Progenitor cell of endocrine pancreas (in vitro differentiated cells): ENCODE data around the gene COL1A2. TPM values are rescaled to one million over a fixed set of nuclear protein-coding genes. Genes with fewer than 3 reads are reported as not detected.

Experiments
- DNase-seq: peaks from one replicate; pipeline ENCODE4 v3.0.0; 2021; ENCODE audit warnings: low spot score; ENCODE audit not compliant: unreplicated experiment
- H3K27ac Mint-ChIP-seq: 2 replicates; pipeline ENCODE4 v1.8.0; 2021; ENCODE audit warnings: mild to moderate bottlenecking, moderate library complexity, mixed read lengths
- H3K27me3 Mint-ChIP-seq: 2 replicates; pipeline ENCODE4 v1.8.0; 2021; ENCODE audit warnings: mixed read lengths
- H3K36me3 Mint-ChIP-seq: 2 replicates; pipeline ENCODE4 v1.8.0; 2022; ENCODE audit warnings: mixed read lengths; ENCODE audit not compliant: insufficient read depth
- H3K4me1 Mint-ChIP-seq: 2 replicates; pipeline ENCODE4 v1.8.0; 2021; ENCODE audit warnings: low read depth, mixed read lengths
- H3K4me3 Mint-ChIP-seq: 2 replicates; pipeline ENCODE4 v1.8.0; 2021; ENCODE audit warnings: low read depth, mild to moderate bottlenecking, moderate library complexity, mixed read lengths
- H3K9me3 Mint-ChIP-seq: 2 replicates; pipeline ENCODE4 v1.8.0; 2021; ENCODE audit warnings: low read depth, mixed read lengths
- total RNA-seq: library from RNA; stranded (reverse); gene quantifications from 2 replicates; pipeline ENCODE4 v1.2.1, GENCODE V29; 2021
- TF ChIP-seq, protein P1 (sequence below): fragments of 200-600 bp; sonication (generic); IDR thresholded peaks from one replicate; pipeline ENCODE4 v1.5.0; 2021; ENCODE audit warnings: antibody characterized with exemption, mild to moderate bottlenecking; ENCODE audit not compliant: unreplicated experiment

The COL1A2 gene
- total RNA-seq, 1 donor from 2014 or later = 14.8 TPM

DNA sequence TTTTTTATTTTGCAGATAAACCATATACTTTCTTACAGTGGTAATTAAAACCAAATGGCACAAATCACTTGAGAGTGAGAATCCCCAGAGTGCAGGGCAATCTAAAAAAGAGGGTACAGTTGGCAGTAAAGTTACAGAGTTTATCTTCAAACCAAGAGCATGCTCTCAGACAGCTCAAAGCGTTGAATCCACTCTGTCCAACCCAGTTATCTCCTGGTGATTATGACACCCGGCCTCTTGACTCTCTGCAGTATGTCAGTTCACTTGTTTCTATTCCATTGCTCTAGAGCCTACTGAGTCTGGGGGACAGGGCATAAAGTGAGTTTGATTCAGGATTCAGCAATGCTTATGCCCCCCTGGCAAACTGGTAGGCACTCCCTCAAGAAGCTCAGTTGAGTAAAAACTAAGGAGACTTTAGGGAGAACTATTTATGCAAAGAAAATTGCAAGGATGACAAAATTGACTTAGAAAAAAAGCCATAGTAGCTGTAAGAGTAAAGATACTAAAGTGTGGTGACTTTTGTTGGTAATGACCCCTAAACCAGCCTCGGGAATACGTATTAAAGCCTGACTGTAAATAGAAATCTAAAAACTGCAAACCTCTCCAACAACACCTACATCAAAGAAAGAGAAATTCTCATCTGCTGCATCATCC is 55.5 kb downstream of the COL1A2 start:
- DNase-seq = no peak
- Mint-ChIP-seq H3K9me3 (no peaks in the 10 kb centered on the region), H3K27ac (no peak overlapping the region), H3K4me1 (peaks cover 22% of the 10 kb centered on the region), H3K36me3 (no peaks in the 10 kb centered on the region), H3K27me3 (no peaks in the 10 kb centered on the region), H3K4me3 (no peak overlapping the region)
- TF ChIP-seq, protein P1, sequence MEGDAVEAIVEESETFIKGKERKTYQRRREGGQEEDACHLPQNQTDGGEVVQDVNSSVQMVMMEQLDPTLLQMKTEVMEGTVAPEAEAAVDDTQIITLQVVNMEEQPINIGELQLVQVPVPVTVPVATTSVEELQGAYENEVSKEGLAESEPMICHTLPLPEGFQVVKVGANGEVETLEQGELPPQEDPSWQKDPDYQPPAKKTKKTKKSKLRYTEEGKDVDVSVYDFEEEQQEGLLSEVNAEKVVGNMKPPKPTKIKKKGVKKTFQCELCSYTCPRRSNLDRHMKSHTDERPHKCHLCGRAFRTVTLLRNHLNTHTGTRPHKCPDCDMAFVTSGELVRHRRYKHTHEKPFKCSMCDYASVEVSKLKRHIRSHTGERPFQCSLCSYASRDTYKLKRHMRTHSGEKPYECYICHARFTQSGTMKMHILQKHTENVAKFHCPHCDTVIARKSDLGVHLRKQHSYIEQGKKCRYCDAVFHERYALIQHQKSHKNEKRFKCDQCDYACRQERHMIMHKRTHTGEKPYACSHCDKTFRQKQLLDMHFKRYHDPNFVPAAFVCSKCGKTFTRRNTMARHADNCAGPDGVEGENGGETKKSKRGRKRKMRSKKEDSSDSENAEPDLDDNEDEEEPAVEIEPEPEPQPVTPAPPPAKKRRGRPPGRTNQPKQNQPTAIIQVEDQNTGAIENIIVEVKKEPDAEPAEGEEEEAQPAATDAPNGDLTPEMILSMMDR = no peak

DNA sequence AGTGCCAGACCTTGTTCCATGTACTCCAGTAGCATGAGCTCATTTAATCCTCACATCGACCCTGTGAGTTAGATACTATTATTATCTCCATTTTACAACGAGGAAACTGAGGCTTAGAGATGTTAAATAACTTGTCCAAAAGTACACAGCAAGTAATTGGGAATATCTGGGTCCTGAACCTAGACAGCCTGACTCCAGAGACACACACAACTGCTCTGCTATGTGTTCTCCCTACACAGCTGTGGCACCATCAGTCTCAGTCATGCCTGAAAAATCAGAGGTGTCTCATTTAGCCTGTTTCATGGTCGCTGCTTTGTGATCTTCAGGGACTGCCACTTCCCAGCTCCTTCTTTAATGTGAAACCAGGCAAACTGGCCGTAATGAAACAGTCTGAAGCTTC is 56.5 kb downstream of the COL1A2 start:
- DNase-seq = no peak
- H3K36me3 Mint-ChIP-seq = no peaks in the 10 kb centered on the region
- H3K4me3 Mint-ChIP-seq = no peak overlapping the region
- TF ChIP-seq, protein P1 = no peak
- H3K27ac Mint-ChIP-seq = no peak overlapping the region
- H3K4me1 Mint-ChIP-seq = peaks cover 14% of the 10 kb centered on the region
- no peaks in the 10 kb centered on the region for H3K9me3 Mint-ChIP-seq
- no peaks in the 10 kb centered on the region for H3K27me3 Mint-ChIP-seq

DNA sequence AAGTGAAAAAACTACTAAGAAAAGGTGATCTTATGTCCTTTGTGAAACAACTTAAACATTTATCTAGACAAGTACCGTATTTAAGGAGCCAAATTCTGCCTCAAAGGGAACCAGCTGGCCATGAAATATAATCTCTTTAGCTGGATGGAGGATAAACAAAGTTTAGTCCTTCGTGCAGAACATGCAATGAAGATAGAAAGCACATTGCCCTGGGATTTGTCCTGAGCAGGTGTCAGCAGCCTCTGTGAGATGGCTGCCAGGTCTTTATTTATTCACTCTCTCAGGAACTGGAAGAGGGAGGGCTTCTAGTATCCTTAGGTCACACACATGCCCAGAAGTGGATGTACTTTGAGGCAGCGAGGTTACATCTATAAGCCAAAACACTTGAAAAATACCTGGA is 57.5 kb downstream of the COL1A2 start:
- Mint-ChIP-seq H3K9me3 (no peaks in the 10 kb centered on the region), H3K27me3 (no peaks in the 10 kb centered on the region), H3K4me1 (peaks cover 14% of the 10 kb centered on the region), H3K27ac (no peak overlapping the region), H3K36me3 (no peaks in the 10 kb centered on the region), H3K4me3 (no peak overlapping the region)
- no peak for DNase-seq
- TF ChIP-seq, protein P1 = no peak

DNA sequence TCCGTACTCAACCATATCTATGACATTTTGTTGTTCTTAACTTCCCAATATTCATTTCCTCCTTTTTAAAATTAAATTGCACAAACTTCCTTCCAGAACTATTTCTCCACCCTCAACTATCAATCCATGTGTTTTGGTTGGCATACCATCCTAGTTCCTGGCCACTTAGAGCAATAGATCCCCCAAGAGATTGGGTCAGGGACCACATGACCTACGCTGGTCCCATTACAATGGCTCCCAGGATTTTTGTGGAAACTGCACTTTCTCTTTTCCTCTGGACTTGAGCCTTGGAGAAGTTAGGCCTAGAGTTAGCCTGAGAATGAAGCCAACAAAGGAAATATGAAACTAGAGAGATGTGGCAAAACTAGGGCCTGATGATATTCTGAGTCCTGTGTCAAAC is 59.2 kb downstream of the COL1A2 start:
- Mint-ChIP-seq H3K27me3 (no peaks in the 10 kb centered on the region), H3K27ac (no peak overlapping the region), H3K4me3 (no peak overlapping the region), H3K36me3 (no peaks in the 10 kb centered on the region), H3K4me1 (peaks cover 14% of the 10 kb centered on the region), H3K9me3 (no peaks in the 10 kb centered on the region)
- TF ChIP-seq, protein P1 = no peak
- no peak for DNase-seq

DNA sequence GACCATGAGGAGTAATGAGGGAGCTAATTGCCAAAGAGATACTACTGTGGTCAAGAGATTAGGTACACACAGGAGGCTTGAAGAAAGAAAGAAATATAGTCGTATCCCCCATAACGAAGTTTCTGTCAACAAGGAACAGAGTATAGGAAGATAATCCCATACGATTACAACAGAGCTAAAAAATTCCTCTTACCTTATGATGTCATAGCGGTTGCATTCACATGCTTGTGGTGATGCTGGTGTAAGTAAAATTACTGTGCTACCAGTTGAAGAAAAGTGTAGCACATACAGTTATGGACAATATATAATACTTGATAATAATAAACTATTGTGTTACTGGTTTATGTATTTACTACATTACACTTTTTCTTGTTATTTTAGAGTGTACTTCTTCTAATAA is 63.3 kb downstream of the COL1A2 start:
- no peaks in the 10 kb centered on the region for H3K4me1 Mint-ChIP-seq
- H3K36me3 Mint-ChIP-seq = no peaks in the 10 kb centered on the region
- no peak for DNase-seq
- H3K9me3 Mint-ChIP-seq = no peaks in the 10 kb centered on the region
- no peak overlapping the region for H3K27ac Mint-ChIP-seq
- H3K27me3 Mint-ChIP-seq = no peaks in the 10 kb centered on the region
- no peak overlapping the region for H3K4me3 Mint-ChIP-seq
- TF ChIP-seq, protein P1 = no peak
